HCT116 (cell line): ENCODE measurements around the gene EPHB2. TPM values are rescaled to one million over a fixed set of nuclear protein-coding genes. Genes with fewer than 3 reads are reported as not detected.

ENCODE experiments used
- ATAC-seq: fragments of 200-7000 bp; cut with Tn5 transposase; 2 replicates; pipeline ENCODE4 v1.9.1; 2020; ENCODE audit warnings: mild to moderate bottlenecking, moderate library complexity
- BruUV-seq: library from RNA; stranded (reverse); fragments of 400-500 nt; replicated peaks from 2 replicates; lab custom pipeline; 2021; lab: Mats Ljungman, UMichigan
- CTCF ChIA-PET: fragments of 300-600 bp; sonication (Branson Sonifier 250); formaldehyde crosslinking; loops from one replicate; lab custom pipeline; 2021; ENCODE audit warnings: antibody characterized with exemption; lab: Charles Lee
- POLR2A ChIA-PET: fragments of 300-600, 350-600 bp; sonication (Branson Sonifier 250); formaldehyde crosslinking; loops from one replicate; lab custom pipeline; 2021; ENCODE audit warnings: antibody characterized with exemption; lab: Charles Lee
- RAD21 ChIA-PET, 2 experiments: fragments of 300-600 bp; sonication (Branson Sonifier 250); formaldehyde crosslinking; loops; one replicate each; lab custom pipeline; 2023; ENCODE audit warnings: low total read pairs in 2 of 2; ENCODE audit not compliant: uncharacterized antibody in 2 of 2, unreplicated experiment in 2 of 2, low non-redundant PET in 1 of 2; lab: Charles Lee
- DNase-seq: peaks from one replicate; pipeline ENCODE4 v3.0.0-alpha.2; 2010; ENCODE audit warnings: low read depth, low spot score
- H2AFZ ChIP-seq: fragments of 200-600 bp; shearing (Covaris generic), sonication (generic); 2 replicates; pipeline ENCODE4 v1.6.1; 2017; ENCODE audit warnings: low read depth, mixed run types, mixed read lengths, antibody characterized with exemption, low read length; ENCODE audit not compliant: poor library complexity, severe bottlenecking
- H3K27ac ChIP-seq: 2 replicates; pipeline ENCODE4 v1.5.1; 2012; ENCODE audit warnings: low read depth, low read length
- H3K27me3 ChIP-seq: fragments of 200-600 bp; sonication (generic); 2 replicates; pipeline ENCODE4 v1.6.1; 2016; ENCODE audit warnings: mixed run types, low read length, mixed read lengths; ENCODE audit not compliant: insufficient read depth
- H3K36me3 ChIP-seq, 2 experiments: fragments of 200-500 bp in 1 of 2; fragments of 200-600 bp in 1 of 2; sonication (Bioruptor generic) in 1 of 2; sonication (generic) in 1 of 2; 2 replicates each; pipeline versions ENCODE4 v1.5.1 to v1.6.1; 2014 to 2016; ENCODE audit warnings: low read length in 2 of 2, inconsistent platforms in 1 of 2, mixed read lengths in 1 of 2, mixed run types in 1 of 2; ENCODE audit not compliant: insufficient read depth in 2 of 2, control insufficient read depth in 1 of 2
- H3K4me1 ChIP-seq, 2 experiments: fragments of 200-600 bp in 1 of 2; sonication (generic) in 1 of 2; 2 replicates each; pipeline versions ENCODE4 v1.5.1 to v1.6.1; 2012 to 2017; ENCODE audit warnings: low read length in 2 of 2, inconsistent platforms in 1 of 2, mild to moderate bottlenecking in 1 of 2, mixed read lengths in 1 of 2, mixed run types in 1 of 2, moderate library complexity in 1 of 2; ENCODE audit not compliant: insufficient read depth in 2 of 2, control insufficient read depth in 1 of 2
- H3K4me2 ChIP-seq: fragments of 200-600 bp; sonication (generic); 2 replicates; pipeline ENCODE4 v1.6.1; 2017; ENCODE audit warnings: mixed run types, low read length, mixed read lengths
- H3K4me3 ChIP-seq, 2 experiments: fragments of 200-600 bp in 1 of 2; sonication (generic) in 1 of 2; replicated peaks in 1 of 2; 2 replicates each; pipeline ENCODE4 v1.5.1; 2011 to 2016; ENCODE audit warnings: low read length in 2 of 2, control low read depth in 1 of 2, low read depth in 1 of 2, mild to moderate bottlenecking in 1 of 2, mixed read lengths in 1 of 2, mixed run types in 1 of 2
- H3K79me2 ChIP-seq: fragments of 200-600 bp; sonication (generic); 2 replicates; pipeline ENCODE4 v1.6.1; 2017; ENCODE audit warnings: mild to moderate bottlenecking, mixed run types, low read length, moderate library complexity, mixed read lengths; ENCODE audit not compliant: insufficient read depth
- H3K9ac ChIP-seq: fragments of 200-600 bp; sonication (generic); 2 replicates; pipeline ENCODE4 v1.6.1; 2016; ENCODE audit warnings: low read length, mixed read lengths
- H3K9me2 ChIP-seq: fragments of 200-600 bp; sonication (generic), shearing (Covaris generic); 2 replicates; pipeline ENCODE4 v1.6.1; 2017; ENCODE audit warnings: mixed run types, mild to moderate bottlenecking, moderate library complexity; ENCODE audit not compliant: insufficient read depth
- H3K9me3 ChIP-seq, 2 experiments: fragments of 200-500 bp in 1 of 2; fragments of 200-600 bp in 1 of 2; sonication (Bioruptor generic) in 1 of 2; sonication (generic) in 1 of 2; 2 replicates each; pipeline ENCODE4 v1.6.1; 2014 to 2017; ENCODE audit warnings: low read length in 2 of 2, mixed read lengths in 2 of 2, inconsistent platforms in 1 of 2, low read depth in 1 of 2, mild to moderate bottlenecking in 1 of 2, mixed run types in 1 of 2, moderate library complexity in 1 of 2; ENCODE audit not compliant: control insufficient read depth in 1 of 2, insufficient read depth in 1 of 2
- H4K20me1 ChIP-seq: fragments of 200-600 bp; sonication (generic), shearing (Covaris generic); 2 replicates; pipeline ENCODE4 v1.6.1; 2017; ENCODE audit warnings: mixed run types, mild to moderate bottlenecking, moderate library complexity; ENCODE audit not compliant: insufficient read depth
- CBX3 ChIP-seq: IDR thresholded peaks from 2 replicates; pipeline ENCODE4 v1.6.1; 2012; ENCODE audit warnings: low read depth
- CEBPB ChIP-seq: IDR thresholded peaks from 2 replicates; pipeline ENCODE4 v1.6.1; 2012; ENCODE audit warnings: low read depth
- ELF1 ChIP-seq: IDR thresholded peaks from 2 replicates; pipeline ENCODE4 v1.6.1; 2012; ENCODE audit warnings: low read depth, borderline replicate concordance
- EZH2 ChIP-seq: fragments of 200-600 bp; sonication (generic); IDR thresholded peaks from 2 replicates; pipeline ENCODE4 v1.6.1; 2017; ENCODE audit warnings: antibody characterized with exemption, mixed run types
- EZH2phosphoT487 ChIP-seq: fragments of 200-600 bp; IDR thresholded peaks from 2 replicates; pipeline ENCODE4 v1.6.1; 2018; ENCODE audit warnings: antibody characterized with exemption, borderline replicate concordance
- FOSL1 ChIP-seq: IDR thresholded peaks from 2 replicates; pipeline ENCODE4 v1.6.1; 2012; ENCODE audit warnings: low read depth
- JUND ChIP-seq: IDR thresholded peaks from 2 replicates; pipeline ENCODE4 v1.6.1; 2012
- POLR2A ChIP-seq: IDR thresholded peaks from 2 replicates; pipeline ENCODE4 v1.7.0; 2011; ENCODE audit warnings: borderline replicate concordance; ENCODE audit not compliant: insufficient read depth, insufficient read length; ENCODE audit errors: extremely low read depth
- POLR2AphosphoS5 ChIP-seq: IDR thresholded peaks from 2 replicates; pipeline ENCODE4 v1.6.1; 2011; ENCODE audit warnings: mild to moderate bottlenecking, low read depth, low read length, moderate library complexity
- RAD21 ChIP-seq: IDR thresholded peaks from 2 replicates; pipeline ENCODE4 v1.6.1; 2012; ENCODE audit warnings: low read depth, mild to moderate bottlenecking
- SIN3A ChIP-seq: IDR thresholded peaks from 2 replicates; pipeline ENCODE4 v1.6.1; 2012; ENCODE audit warnings: low read depth
- SP1 ChIP-seq: IDR thresholded peaks from 2 replicates; pipeline ENCODE4 v1.6.1; 2012; ENCODE audit warnings: low read depth
- SRF ChIP-seq: IDR thresholded peaks from 2 replicates; pipeline ENCODE4 v1.6.1; 2012; ENCODE audit warnings: low read depth
- TCF7L2 ChIP-seq: IDR thresholded peaks from 2 replicates; pipeline ENCODE4 v1.7.0; 2011; ENCODE audit warnings: borderline replicate concordance, inconsistent platforms; ENCODE audit not compliant: insufficient read depth, insufficient read length; ENCODE audit errors: extremely low read depth
- YY1 ChIP-seq: IDR thresholded peaks from 2 replicates; pipeline ENCODE4 v1.6.1; 2011; ENCODE audit warnings: low read length, low read depth, moderate library complexity, mild to moderate bottlenecking; ENCODE audit not compliant: insufficient replicate concordance; ENCODE audit errors: extremely low read depth
- ZNF274 ChIP-seq: fragments of 200-500 bp; sonication (Bioruptor generic); IDR thresholded peaks from 2 replicates; pipeline ENCODE4 v1.6.1; 2014; ENCODE audit warnings: mild to moderate bottlenecking, low read depth, low read length, inconsistent platforms
- intact Hi-C: fragments of 100-400 bp; cut with micrococcal nuclease; formaldehyde crosslinking; loops from 2 replicates; pipeline ENCODE4 v1.10.0; 2022
- total RNA-seq: library from RNA; stranded (reverse); gene quantifications from one replicate; pipeline ENCODE4 v1.2.1, GENCODE V29; 2021; ENCODE audit not compliant: unreplicated experiment
- TF ChIP-seq, protein P1 (sequence below), 3 experiments: fragments of 200-600 bp in 1 of 3; sonication (generic) in 1 of 3; IDR thresholded peaks in 2 of 3; conservative IDR thresholded peaks in 1 of 3; 2 replicates each; pipeline ENCODE4 v1.5.1; 2012 to 2017; ENCODE audit warnings: low read depth in 2 of 3, low read length in 2 of 3, antibody characterized with exemption in 1 of 3, borderline replicate concordance in 1 of 3, control low read depth in 1 of 3, mild to moderate bottlenecking in 1 of 3, mixed read lengths in 1 of 3, mixed run types in 1 of 3, moderate library complexity in 1 of 3; ENCODE audit not compliant: insufficient read depth in 1 of 3
- TF ChIP-seq, protein P2 (sequence below): IDR thresholded peaks from 2 replicates; pipeline ENCODE4 v1.6.1; 2012

The EPHB2 gene
- total RNA-seq, 1 experiment from 2014 or later = 19.5 TPM

DNA sequence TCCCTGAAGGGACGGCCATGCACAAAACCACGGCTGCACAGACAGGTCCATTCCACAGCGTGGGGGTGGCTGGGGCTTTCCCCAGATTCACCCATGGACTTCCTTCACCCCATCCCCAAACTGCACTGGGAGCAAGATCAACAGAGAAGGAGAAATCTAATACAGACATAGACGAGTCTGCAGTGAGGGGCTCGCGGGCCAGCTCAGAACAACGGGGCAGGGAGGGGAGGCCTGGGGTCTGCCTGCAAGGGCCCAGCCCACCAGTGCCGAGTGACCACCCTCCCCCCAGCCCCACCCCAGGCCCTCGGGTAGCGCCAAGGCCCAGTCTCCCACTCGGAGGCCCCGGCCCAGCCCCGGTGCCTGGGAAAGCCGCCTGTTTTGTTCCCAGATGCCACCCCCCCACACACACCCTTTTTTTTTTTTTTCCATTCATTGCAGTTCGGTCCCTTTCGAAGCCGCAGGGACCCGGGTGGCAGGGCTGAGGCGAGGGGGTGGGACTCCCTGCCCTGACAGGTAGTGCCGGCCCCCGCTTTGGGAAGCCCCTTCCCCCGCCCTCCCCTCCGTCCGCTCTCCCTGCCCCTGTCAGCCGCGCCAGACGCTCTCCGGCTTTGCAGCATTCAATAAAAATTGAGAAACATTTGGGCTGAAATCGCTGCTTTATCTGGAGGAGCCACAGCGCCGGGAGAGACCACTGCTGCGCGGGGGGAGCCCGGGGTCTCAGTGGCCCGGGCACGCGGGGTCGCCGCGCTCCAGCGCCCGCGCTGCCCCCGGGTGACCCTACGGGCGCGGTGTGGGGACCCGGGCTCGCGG lies 543 bp upstream of the EPHB2 start:
- Histone ChIP-seq H3K4me2 (peak overlapping the region; percentile 82), H3K27ac (peak overlapping the region; percentile 83; the same call in 1 of the 2 replicates), H2AFZ (no peak overlapping the region), H3K27me3 (no peaks in the 10 kb centered on the region), H3K36me3 (no peaks in the 10 kb centered on the region), H3K9me2 (no peaks in the 10 kb centered on the region), H3K4me1 (peaks cover 0 to 15% of the 10 kb centered on the region in 2 experiments; a peak in 3 of 4 replicates), H3K9me3 (no peaks in the 10 kb centered on the region), H4K20me1 (no peaks in the 10 kb centered on the region), H3K4me3 (peak overlapping the region; percentile 40 to 53), H3K79me2 (no peaks in the 10 kb centered on the region)
- BruUV-seq = no TSS peak
- CTCF ChIA-PET = interaction anchor here (0.8 to 1.1 kb wide), 4 partner anchors 10 to 152 kb away, joined by 3 to 7 read pairs (median 3); no protein-coding TSS in a partner anchor
- peak; percentile 61 for ATAC-seq
- POLR2A ChIA-PET = no interaction called here
- intact Hi-C loops = no loop called here
- RAD21 ChIA-PET = no interaction called here
- TF ChIP-seq POLR2A (peak; percentile 5), FOSL1 (no peak), JUND (no peak), CBX3 (no peak), POLR2AphosphoS5 (no peak), ELF1 (no peak)
- TF ChIP-seq, all 23 proteins: peak for 1
- DNase-seq = no peak
- H3K9ac ChIP-seq = no peak overlapping the region

DNA sequence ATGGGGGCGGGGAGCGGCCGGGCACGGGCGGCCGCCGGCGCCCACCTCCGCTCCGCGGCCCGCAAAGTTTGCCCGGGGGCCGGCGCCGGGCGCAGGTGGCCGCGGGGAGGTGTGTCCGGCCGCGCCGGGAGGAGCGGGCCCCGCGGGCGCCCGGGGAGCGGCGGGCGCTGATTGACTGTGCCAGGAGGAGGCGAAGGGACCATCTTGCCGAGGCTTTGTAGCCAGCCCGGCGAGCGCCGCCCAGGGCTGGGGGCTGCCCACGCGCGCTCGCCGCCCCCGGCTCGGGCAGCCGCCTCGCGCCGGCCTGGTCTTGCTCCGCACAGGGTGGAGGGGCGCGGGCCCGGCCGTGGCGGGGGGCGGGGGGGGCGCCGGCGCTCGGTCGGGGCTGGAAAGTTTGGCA lies 432 bp downstream of the EPHB2 start:
- H3K4me1 ChIP-seq = peaks cover 0 to 15% of the 10 kb centered on the region in 2 experiments; a peak in 3 of 4 replicates
- ChIA-PET POLR2A (no interaction called here), CTCF (interaction anchor here (1.1 kb wide), 1 partner anchor 151 kb away, joined by 3 read pairs; no protein-coding TSS in a partner anchor), RAD21 (no interaction called here)
- H3K27ac ChIP-seq = no peak overlapping the region; the same call in 1 of the 2 replicates
- no TSS peak for BruUV-seq
- H3K36me3 ChIP-seq = no peaks in the 10 kb centered on the region
- intact Hi-C loops = no loop called here
- H2AFZ ChIP-seq = no peak overlapping the region
- H3K9me3 ChIP-seq = no peaks in the 10 kb centered on the region
- no peaks in the 10 kb centered on the region for H3K27me3 ChIP-seq
- peak overlapping the region; percentile 40 to 65 for H3K4me3 ChIP-seq
- H3K9me2 ChIP-seq = no peaks in the 10 kb centered on the region
- H3K79me2 ChIP-seq = no peaks in the 10 kb centered on the region
- DNase-seq = no peak
- H3K4me2 ChIP-seq = peak overlapping the region; percentile 94
- H4K20me1 ChIP-seq = no peaks in the 10 kb centered on the region
- peak; percentile 54 for ATAC-seq
- H3K9ac ChIP-seq = peak overlapping the region; percentile 59
- TF ChIP-seq SP1 (no peak), EZH2phosphoT487 (no peak), CEBPB (no peak), POLR2AphosphoS5 (no peak), TCF7L2 (no peak), EZH2 (no peak), RAD21 (no peak), ZNF274 (no peak), ELF1 (no peak), FOSL1 (no peak), YY1 (no peak), SIN3A (no peak), JUND (no peak), SRF (no peak), POLR2A (no peak)
- TF ChIP-seq, protein P1, sequence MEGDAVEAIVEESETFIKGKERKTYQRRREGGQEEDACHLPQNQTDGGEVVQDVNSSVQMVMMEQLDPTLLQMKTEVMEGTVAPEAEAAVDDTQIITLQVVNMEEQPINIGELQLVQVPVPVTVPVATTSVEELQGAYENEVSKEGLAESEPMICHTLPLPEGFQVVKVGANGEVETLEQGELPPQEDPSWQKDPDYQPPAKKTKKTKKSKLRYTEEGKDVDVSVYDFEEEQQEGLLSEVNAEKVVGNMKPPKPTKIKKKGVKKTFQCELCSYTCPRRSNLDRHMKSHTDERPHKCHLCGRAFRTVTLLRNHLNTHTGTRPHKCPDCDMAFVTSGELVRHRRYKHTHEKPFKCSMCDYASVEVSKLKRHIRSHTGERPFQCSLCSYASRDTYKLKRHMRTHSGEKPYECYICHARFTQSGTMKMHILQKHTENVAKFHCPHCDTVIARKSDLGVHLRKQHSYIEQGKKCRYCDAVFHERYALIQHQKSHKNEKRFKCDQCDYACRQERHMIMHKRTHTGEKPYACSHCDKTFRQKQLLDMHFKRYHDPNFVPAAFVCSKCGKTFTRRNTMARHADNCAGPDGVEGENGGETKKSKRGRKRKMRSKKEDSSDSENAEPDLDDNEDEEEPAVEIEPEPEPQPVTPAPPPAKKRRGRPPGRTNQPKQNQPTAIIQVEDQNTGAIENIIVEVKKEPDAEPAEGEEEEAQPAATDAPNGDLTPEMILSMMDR (IDR thresholded peaks at IDR 0.05 in 2 of 3, conservative IDR thresholded peaks at IDR 0.05 in 1 of 3; ENCODE audit: borderline replicate concordance in 1 of 3, insufficient read depth in 1 of 3, low read depth in 2 of 3, low read length in 2 of 3) = no peak
- TF ChIP-seq, protein P2, sequence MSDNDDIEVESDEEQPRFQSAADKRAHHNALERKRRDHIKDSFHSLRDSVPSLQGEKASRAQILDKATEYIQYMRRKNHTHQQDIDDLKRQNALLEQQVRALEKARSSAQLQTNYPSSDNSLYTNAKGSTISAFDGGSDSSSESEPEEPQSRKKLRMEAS = no peak
